Hepatocyte (in vitro differentiated cells): ENCODE results near the gene PRRT1B. TPM values are rescaled to one million over a fixed set of nuclear protein-coding genes. Genes with fewer than 3 reads are reported as not detected.

Experiments used
- DNase-seq: peaks from one replicate; pipeline ENCODE4 v3.0.0-alpha.2; 2016; ENCODE audit warnings: low spot score
- H2AFZ ChIP-seq: fragments of 200-600 bp; sonication (generic); 2 replicates; pipeline ENCODE4 v1.6.0; 2016; ENCODE audit warnings: antibody characterized with exemption, mild to moderate bottlenecking
- H3K27ac ChIP-seq: fragments of 200-600 bp; sonication (generic); 2 replicates; pipeline ENCODE4 v1.5.1; 2016; ENCODE audit warnings: mild to moderate bottlenecking
- H3K27me3 ChIP-seq: fragments of 200-600 bp; sonication (generic); 2 replicates; pipeline ENCODE4 v1.6.1; 2016
- H3K36me3 ChIP-seq: fragments of 200-600 bp; sonication (generic); replicated peaks from 2 replicates; pipeline ENCODE4 v1.5.1; 2016; ENCODE audit warnings: low read depth; ENCODE audit not compliant: insufficient read depth
- H3K4me1 ChIP-seq: fragments of 200-600 bp; sonication (generic); 2 replicates; pipeline ENCODE4 v1.5.1; 2016; ENCODE audit warnings: mild to moderate bottlenecking, moderate library complexity; ENCODE audit not compliant: insufficient read depth
- H3K4me2 ChIP-seq: fragments of 200-600 bp; sonication (generic); 2 replicates; pipeline ENCODE4 v1.6.0; 2016
- H3K4me3 ChIP-seq: fragments of 200-600 bp; sonication (generic); 2 replicates; pipeline ENCODE4 v1.5.1; 2016; ENCODE audit warnings: mild to moderate bottlenecking
- H3K79me2 ChIP-seq: fragments of 200-600 bp; sonication (generic); 2 replicates; pipeline ENCODE4 v1.6.0; 2017; ENCODE audit warnings: mild to moderate bottlenecking
- H3K9me2 ChIP-seq: fragments of 200-600 bp; sonication (generic); replicated peaks from 2 replicates; pipeline ENCODE4 v1.6.0; 2017; ENCODE audit warnings: mild to moderate bottlenecking; ENCODE audit not compliant: insufficient read depth
- H3K9me3 ChIP-seq: fragments of 200-600 bp; sonication (generic); 2 replicates; pipeline ENCODE4 v1.5.1; 2016; ENCODE audit warnings: low read depth, mild to moderate bottlenecking
- H4K20me1 ChIP-seq: fragments of 200-600 bp; sonication (generic); 2 replicates; pipeline ENCODE4 v1.6.0; 2016; ENCODE audit warnings: mild to moderate bottlenecking; ENCODE audit not compliant: insufficient read depth, poor library complexity, severe bottlenecking
- EZH2 ChIP-seq: fragments of 200-600 bp; sonication (generic); IDR thresholded peaks from 2 replicates; pipeline ENCODE4 v1.6.1; 2016; ENCODE audit warnings: antibody characterized with exemption, mild to moderate bottlenecking, borderline replicate concordance
- EZH2phosphoT487 ChIP-seq: fragments of 200-600 bp; sonication (generic); IDR thresholded peaks from one replicate; pipeline ENCODE4 v1.6.1; 2018; ENCODE audit warnings: antibody characterized with exemption, mild to moderate bottlenecking, low read depth, moderate library complexity; ENCODE audit not compliant: unreplicated experiment, severe bottlenecking
- WGBS: methylation state at CpG from one replicate; pipeline ENCODE4 v1.1.6; 2016; ENCODE audit warnings: low lambda C conversion rate; ENCODE audit errors: missing lambda C conversion rate; 5-methylcytosine and 5-hydroxymethylcytosine counted together
- polyA plus RNA-seq: library from polyadenylated mRNA; unstranded; fragments of >200 nt; fragmentation: Nextera tagmentation; extraction: Ambion mirVana; gene quantifications from 2 replicates; pipeline ENCODE4 v1.2.1, GENCODE V29; 2016
- total RNA-seq: library from RNA; depleted of rRNA; stranded (reverse); fragments of >200 nt; gene quantifications from 2 replicates; pipeline ENCODE4 v1.2.3, GENCODE V29; 2014
- TF ChIP-seq, protein P1 (sequence below): fragments of 200-600 bp; sonication (generic); IDR thresholded peaks from 2 replicates; pipeline ENCODE4 v1.5.1; 2016; ENCODE audit warnings: antibody characterized with exemption, mild to moderate bottlenecking; ENCODE audit not compliant: poor library complexity

The PRRT1B gene
- total and polyA plus RNA-seq, 2 experiments from 2014 or later, result 0.17 to 1.4 TPM

DNA sequence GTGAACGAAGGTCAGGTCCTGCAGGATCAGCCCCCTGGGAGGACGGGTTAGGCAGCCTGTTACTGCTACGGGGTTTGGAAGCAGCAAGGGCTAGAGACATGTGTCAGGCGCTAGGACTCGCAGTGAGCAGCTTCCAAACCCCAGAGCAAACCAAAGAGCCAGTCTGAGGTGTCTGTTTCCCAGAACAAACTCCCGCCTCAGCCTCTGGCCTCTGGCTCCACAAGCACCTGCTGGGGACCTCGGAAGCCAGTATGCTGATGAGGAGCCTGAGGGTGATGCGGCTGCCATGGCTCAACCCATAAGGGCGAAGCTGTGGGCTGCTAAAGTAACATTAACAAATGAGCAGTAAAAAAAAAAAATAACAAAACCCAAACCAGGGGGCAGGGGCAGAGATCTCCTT lies 35.0 kb downstream of the PRRT1B start:
- no peaks in the 10 kb centered on the region for H3K79me2 ChIP-seq
- DNase-seq, result no peak
- no peaks in the 10 kb centered on the region for H3K4me1 ChIP-seq
- H3K4me2 ChIP-seq, result no peak overlapping the region
- no peaks in the 10 kb centered on the region for H3K36me3 ChIP-seq
- H3K4me3 ChIP-seq, result no peak overlapping the region
- H3K9me2 ChIP-seq, result no peaks in the 10 kb centered on the region
- H3K27me3 ChIP-seq, result no peaks in the 10 kb centered on the region
- 93% methylated on average over 8 of the region's 9 CpGs for WGBS
- no peaks in the 10 kb centered on the region for H4K20me1 ChIP-seq
- no peaks in the 10 kb centered on the region for H3K9me3 ChIP-seq
- H2AFZ ChIP-seq, result no peak overlapping the region
- no peak overlapping the region for H3K27ac ChIP-seq
- TF ChIP-seq EZH2phosphoT487 (no peak), EZH2 (no peak)
- TF ChIP-seq, protein P1, sequence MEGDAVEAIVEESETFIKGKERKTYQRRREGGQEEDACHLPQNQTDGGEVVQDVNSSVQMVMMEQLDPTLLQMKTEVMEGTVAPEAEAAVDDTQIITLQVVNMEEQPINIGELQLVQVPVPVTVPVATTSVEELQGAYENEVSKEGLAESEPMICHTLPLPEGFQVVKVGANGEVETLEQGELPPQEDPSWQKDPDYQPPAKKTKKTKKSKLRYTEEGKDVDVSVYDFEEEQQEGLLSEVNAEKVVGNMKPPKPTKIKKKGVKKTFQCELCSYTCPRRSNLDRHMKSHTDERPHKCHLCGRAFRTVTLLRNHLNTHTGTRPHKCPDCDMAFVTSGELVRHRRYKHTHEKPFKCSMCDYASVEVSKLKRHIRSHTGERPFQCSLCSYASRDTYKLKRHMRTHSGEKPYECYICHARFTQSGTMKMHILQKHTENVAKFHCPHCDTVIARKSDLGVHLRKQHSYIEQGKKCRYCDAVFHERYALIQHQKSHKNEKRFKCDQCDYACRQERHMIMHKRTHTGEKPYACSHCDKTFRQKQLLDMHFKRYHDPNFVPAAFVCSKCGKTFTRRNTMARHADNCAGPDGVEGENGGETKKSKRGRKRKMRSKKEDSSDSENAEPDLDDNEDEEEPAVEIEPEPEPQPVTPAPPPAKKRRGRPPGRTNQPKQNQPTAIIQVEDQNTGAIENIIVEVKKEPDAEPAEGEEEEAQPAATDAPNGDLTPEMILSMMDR, result no peak

DNA sequence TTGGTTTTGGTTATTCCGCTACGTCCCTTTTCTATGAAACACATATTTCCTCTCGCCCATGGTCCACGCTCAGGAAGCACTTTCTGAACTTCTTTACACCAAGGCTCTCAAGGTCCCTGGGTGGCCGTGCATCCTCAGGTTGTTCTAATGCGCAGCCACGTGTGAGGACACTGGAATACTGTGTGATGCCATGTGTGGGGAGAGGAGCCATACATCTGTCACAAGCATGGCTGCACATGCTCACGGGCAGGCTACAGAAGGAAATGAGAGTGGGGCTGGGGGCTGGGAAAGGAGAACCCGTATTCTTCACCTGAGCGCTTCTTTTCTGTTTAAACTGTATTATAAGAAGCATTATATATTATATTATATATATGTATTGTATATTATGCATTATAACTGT lies 36.7 kb downstream of the PRRT1B start:
- WGBS, result 96% methylated on average over 10 of the region's 10 CpGs
- H3K4me1 ChIP-seq, result no peaks in the 10 kb centered on the region
- no peaks in the 10 kb centered on the region for H3K9me3 ChIP-seq
- H3K27ac ChIP-seq, result no peak overlapping the region
- no peaks in the 10 kb centered on the region for H4K20me1 ChIP-seq
- no peak overlapping the region for H2AFZ ChIP-seq
- TF ChIP-seq, protein P1, result no peak
- no peak for TF ChIP-seq EZH2phosphoT487
- no peak for TF ChIP-seq EZH2
- DNase-seq, result no peak
- H3K9me2 ChIP-seq, result no peaks in the 10 kb centered on the region
- no peaks in the 10 kb centered on the region for H3K79me2 ChIP-seq
- no peak overlapping the region for H3K4me3 ChIP-seq
- no peak overlapping the region for H3K4me2 ChIP-seq
- no peaks in the 10 kb centered on the region for H3K27me3 ChIP-seq
- H3K36me3 ChIP-seq, result no peaks in the 10 kb centered on the region

DNA sequence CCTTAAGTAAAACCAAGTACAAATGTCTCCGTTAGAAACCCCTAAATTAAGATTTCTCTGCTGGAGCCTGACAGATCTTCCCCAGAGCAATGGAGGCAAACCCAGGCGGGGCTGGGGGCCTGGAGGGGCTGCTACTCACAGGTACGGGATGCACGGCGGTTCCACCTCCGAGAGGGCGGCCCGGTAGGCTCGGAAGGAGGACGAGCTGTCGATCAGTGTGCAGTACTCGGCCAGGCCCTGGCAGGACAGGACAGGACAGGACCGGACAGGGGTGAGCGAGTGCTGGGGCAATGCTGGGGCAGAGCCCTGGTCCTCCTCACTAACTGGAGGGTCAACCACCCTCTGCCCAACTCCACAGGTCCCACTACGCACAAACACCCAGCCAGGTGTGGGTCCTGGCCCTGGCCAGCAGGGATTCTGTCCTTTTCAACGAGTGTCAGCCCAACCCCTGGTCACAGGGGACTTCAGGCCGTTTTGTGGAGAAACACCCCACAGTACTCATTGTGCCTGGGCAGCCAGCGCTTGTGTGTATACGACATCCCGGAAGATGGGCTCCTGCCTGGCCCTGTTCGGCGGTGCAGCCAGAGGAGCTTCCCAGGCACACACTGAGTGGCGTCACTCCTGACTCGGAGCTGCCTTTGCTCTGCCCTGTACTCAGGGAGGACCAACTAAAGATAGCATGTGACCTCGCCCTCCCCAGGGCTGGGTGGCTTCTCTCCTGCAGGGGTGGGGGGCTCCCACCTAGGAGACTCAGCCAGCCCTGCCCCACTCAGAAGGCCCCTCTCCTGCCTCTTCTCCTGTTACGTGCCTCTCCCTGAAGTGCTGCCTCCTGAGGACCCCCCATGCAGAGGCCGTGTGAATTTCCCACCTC lies 37.4 kb downstream of the PRRT1B start:
- WGBS, result 94% methylated on average over 27 of the region's 27 CpGs
- H4K20me1 ChIP-seq, result no peaks in the 10 kb centered on the region
- H3K9me2 ChIP-seq, result no peaks in the 10 kb centered on the region
- TF ChIP-seq, protein P1, result no peak
- no peak for TF ChIP-seq EZH2phosphoT487
- TF ChIP-seq EZH2, result no peak
- no peaks in the 10 kb centered on the region for H3K4me1 ChIP-seq
- H3K4me3 ChIP-seq, result no peak overlapping the region
- no peaks in the 10 kb centered on the region for H3K36me3 ChIP-seq
- DNase-seq, result no peak
- no peak overlapping the region for H3K27ac ChIP-seq
- no peak overlapping the region for H3K4me2 ChIP-seq
- H3K9me3 ChIP-seq, result no peaks in the 10 kb centered on the region
- no peak overlapping the region for H2AFZ ChIP-seq
- H3K79me2 ChIP-seq, result no peaks in the 10 kb centered on the region
- H3K27me3 ChIP-seq, result no peaks in the 10 kb centered on the region
